Activated effector memory CD4-positive, alpha-beta T cell treated with Interleukin-2 at 50 U/mL for 16 hours (primary cell): ENCODE measurements around the gene IHH.

Experiments used
- DNase-seq: peaks from one replicate; pipeline ENCODE4 v3.0.0-alpha.2; 2020

Gene IHH

DNA sequence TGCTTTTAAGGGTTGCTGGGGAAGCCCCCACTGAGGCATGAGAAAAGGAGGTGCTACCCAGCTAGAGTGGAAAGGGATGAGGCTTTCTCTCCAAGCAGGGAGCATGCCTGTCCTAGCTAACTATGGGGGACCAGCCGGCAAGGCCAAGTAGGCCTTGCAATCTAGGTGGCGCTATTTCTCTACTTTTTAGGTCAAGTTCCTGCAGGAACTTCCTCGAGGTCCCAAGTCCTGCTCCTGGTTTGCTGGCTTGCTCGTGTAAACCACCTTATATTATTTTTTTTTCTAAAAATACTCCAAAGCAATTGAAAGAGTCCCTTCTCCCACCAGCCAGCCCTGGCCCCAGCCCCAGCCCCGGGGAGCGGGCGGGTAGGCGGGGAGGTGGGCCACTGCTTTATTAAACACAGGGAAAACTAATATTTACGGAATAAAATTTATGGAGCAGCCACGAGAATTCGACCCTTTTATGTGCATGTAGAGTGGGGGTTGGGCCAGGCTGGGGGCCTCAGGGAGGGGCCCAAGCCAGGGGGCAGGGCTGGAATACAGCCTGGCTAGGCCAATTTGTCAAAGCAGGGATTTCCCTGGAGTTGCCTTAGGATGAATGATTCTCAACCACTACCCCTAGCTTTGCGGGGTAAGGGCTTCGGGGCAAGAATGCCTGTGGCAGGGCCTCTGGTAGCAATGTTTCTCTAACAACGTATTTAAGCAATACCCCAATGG lies 12.8 kb upstream of the IHH start:
- DNase-seq, result no peak

DNA sequence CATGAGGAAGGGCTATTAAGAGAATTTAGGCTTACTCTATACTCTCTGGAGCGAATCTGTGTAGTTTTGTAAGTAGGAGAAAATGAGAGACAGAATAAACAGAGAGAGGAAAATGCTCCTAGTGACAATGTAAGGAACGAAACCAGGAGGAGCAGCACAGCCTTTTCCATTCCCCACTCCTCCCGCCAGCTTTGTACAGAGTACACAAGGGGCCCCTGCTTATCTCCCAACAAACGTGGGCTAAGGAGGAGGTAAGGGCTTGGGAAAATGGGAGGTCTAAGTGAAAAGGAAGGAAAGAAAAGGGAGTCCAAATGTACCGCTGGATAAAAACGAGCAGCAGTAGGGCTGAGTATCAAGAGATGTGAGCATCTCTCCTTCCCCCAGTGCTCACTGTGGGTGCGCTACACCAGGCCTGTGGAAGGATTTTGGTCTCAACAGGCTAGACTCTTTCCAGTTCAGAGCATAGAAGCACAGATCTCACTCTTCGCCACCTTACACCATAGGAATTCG lies 12.1 kb upstream of the IHH start:
- no peak for DNase-seq

DNA sequence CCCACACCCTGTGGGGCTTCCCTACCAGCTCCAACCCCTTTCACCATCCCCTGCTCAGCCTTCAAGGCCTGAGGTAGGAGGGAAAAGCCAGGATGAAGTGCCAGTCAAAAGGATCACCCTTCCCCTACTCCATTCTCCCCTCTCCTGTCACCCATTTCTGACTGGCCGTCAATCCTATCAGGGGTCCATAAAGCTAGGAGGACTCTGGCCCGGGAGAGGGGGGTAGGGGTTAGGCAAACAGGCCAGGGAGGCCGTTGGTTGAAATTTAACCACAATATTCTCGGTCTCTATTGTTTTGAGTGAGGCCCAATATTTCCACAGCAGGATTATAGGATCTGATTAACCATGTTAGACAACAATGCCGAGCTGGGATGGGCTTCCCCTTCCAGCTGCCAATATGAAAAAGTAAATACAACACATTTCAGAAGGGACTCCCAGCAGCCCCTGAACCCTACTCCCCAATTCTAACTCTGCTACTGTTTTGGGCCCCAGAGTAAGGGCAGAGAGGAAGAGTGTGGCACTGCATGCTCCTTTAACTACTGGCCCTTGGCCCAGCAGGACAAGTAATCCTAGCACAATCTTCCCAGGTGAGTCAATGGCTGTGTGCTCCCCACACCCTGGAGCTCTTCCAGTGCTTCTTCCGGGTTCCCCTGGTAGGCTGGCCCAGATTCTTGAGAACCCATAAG lies 10.6 kb upstream of the IHH start:
- no peak for DNase-seq

DNA sequence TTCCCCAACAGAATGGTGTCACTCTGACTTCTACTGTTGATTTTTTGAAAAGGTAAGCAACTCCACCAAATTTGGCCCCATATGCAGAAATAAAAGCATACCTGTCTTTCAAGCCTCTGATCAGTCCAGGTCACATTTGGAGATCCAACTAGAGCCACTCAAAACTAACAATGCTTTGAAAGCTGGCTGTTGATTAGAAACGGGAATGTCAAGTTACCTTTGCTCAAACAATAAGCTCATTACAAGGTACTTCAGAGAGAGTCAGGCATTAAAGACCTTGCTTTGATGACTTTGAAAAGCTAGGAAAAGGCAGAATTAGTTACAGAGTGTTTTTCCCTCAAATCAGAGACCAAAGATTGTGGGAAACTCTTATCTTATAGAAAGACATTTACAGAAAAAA lies 4.8 kb upstream of the IHH start:
- DNase-seq, result no peak

DNA sequence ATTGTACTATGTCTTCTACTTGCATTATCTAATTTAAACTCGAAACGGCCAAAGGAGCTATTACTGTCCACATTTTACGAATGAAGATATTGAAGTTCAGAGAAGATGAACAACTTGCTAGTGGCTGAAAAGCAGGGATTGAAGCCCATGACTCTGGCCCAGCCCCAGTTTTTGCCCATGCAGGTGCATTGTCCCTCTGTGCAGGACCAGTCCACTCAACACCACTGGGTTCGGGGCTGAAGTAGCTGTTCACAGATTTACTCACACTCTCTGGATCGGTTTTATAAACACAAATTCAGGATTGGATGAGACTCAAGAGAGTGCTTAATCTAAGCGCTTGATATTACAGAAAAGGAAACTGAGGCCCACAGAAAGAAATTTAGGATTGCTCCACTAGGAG lies 1.4 kb upstream of the IHH start:
- DNase-seq, result no peak

DNA sequence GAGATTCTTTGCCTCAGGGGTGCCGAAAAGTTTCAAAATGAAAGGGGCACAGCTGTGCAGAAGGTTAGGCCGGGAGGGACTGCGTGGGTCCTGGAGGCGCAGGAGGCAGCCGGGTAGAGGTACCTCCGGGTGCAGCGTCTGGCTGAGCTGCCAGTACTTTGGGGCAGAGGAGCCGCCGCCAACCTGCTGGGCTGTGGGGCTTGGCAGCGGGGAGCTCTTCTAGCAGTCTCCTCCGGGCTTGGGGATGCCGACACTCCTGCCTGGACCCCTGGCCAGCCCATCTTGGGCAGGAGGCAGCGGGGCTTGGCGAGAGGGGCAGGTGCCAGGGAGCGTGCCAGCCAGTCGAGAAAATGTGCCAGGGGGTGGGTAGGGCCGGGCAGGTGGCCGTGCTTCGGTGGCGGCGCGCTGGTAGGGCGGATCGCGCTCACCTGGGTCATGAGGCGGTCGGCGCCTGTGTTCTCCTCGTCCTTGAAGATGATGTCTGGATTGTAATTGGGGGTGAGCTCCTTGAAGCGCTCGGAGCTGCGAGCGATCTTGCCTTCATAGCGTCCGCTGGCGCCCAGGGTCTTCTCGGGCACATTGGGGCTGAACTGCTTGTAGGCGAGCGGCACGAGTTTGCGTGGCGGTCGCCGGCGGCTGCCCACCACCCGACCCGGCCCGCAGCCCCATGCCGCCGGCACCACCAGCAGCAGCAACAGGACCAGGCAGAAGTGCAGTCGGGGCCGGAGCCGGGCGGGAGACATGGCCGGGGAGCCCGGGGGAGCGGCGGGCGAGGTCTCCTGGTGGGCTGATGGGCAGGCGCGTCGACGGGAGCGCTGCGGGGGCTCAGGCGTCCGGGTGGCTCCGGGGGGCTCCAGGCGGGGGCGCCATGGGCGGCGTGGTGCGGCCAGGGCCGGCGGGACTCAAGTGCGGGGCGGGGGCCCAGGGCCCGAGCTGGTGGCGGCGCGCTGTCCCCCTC lies 717 bp downstream of the IHH start:
- no peak for DNase-seq

DNA sequence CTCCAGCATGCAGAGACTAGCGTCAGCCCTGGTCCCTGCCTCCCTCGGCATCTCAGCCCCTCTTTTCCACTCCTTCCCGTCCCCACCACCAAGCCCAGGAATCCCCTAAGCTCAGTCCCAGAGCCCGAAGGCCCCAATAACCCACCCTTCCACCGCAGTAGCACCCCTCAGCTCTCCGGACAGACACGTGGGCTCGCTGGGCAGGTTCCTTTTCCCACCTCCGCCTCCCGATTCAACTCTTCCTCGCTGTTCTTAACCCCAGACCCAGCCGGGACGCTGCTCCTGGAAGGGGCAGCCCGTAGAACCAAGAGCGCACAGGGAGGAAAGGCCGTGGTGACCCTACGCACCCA lies 1.4 kb downstream of the IHH start:
- DNase-seq, result no peak

DNA sequence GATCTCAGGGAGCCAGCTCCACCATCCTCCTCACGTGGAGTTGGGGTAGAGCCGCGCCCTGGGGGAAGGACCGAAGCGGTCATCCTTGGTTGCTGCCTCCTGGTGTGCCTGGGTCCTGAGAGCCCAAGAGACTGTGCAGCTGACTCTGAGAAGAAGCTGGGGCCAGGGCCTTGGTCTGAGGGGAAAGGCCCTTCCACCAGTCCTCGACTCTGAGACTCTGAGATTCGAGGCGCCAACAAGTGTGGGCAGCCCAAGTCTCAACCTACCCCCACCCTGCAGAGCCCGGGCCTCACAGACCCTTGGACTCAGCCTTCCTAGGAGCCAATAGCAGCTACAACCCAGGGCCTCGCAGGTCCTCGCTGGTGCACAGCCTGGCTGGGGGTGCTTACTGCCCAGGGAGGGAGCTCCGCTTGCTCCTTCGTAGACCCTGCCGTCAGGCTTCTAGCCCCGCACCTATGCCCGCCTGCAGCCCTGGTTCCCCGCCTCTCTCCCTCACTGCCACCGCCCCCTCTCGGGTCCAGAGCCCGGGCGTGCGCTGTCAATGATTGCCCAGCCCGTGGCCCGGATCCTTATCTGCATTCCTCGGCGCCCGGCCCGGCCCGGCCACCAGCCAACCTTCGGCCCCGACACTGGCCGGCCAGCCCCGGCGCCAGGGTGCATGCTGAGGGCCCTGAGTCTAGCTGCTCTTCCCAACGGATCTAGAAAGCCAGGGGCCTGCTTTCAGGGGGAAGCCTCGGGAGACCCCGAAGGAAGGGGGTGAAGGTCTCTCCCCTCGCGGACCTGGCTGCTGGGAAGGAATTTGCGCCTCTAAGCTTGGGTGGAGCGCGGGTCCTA lies 2.0 kb downstream of the IHH start:
- DNase-seq, result no peak

DNA sequence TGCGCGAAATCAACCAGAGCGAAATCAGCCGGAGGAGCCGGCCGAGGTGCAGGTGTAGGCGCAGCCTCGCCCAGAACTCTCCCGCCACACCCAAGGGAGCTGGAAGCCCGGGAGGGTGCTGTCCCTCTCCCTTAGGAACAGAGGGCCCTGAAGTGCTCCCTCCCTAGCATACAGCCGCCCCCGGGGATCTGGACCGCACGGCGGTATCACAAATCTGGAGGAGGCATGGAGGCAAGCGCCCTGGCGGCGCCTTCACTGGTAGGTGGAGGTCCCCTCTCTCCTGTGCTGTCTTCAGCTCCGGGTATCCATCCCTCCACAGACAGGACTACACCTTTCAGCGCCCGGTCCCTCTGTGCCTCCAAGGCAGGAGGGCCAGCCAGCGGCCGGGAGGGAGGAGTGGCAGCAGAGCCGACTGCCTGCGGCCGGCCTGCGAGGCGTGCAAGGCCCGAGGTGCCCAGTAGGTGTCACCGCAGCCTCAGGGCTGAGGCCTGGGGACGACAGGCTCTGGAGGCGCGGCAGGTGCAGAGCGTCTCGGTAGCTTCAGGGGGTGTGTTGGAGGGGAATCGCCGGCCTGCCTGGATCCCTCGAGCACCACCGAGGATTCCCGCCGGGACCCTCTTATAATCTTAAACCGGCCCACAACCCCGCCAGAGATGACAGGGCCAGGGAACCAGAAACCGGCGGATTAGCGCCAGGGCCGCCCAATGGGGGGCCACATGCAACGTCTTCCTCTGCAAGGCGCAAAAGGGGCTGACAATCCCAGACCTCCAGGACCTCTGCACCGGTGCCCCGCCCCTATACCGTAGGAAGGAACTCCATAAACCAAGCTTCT lies 2.8 kb downstream of the IHH start:
- peak; percentile 64 for DNase-seq

DNA sequence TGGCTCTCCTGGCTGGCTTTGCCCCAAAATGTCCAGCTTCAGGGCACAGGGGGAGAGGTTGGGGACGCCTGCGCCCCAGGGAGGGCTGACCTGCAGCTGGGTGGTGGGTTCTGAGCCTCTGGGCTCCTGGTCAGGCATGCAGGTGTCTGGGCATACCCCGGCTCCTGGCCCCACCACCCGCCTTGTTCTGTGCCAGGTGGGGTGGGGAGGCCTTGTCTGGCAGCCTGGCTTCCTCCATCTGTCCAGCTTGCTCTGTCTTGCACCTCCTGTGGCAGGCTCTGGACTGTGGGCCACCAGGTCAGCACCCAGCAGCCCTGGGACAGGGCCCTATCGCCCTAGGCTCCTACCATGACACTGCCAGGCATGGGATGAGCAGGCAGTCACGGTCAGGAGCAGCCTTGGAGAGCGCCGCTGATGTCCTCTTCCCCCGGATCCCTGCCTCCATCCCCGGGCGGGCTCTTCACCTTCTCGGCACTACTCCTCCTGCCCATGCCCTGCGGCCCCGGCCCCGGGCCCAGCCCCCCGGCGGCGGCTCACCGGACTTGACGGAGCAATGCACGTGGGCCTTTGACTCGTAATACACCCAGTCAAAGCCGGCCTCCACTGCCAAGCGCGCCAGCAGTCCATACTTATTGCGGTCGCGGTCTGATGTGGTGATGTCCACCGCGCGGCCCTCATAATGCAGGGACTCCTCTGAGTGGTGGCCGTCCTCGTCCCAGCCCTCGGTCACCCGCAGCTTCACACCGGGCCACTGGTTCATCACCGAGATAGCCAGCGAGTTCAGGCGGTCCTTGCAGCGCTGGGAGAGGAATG lies 3.6 kb downstream of the IHH start:
- no peak for DNase-seq

DNA sequence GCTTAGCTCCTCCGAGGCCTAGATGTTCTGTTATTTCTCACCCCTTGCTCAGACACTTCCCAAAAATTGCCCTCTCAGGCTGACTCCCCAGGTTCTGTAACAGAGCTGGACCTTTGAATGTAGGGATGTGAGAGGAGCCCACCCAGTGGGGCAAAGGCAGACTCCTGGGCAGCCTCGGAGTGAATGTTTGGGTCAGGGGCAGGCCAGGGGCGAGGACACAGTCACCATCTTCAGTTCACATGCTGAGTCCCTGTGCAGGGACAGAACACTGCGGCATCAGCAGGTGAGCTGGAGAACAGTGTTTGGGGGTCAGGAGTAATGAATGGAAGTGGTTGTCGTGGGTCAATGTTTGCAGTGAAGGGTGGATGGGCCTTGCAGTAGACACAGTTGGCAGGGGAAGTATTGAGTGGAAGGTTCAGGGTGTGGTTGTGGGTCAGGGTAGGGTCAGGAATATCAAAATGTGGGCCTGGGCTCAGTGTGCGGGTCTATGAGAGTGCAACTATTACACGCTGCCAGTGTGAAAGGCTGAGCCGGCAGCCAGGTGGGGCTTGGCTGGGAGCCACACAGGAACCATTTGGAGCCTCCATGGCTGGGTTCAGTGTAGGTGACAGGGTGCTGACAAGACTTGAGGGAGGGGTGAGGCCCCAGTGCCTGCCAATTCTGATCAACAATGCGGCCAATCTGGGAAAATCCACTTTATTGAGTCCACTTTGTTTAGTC lies 4.4 kb downstream of the IHH start:
- no peak for DNase-seq

DNA sequence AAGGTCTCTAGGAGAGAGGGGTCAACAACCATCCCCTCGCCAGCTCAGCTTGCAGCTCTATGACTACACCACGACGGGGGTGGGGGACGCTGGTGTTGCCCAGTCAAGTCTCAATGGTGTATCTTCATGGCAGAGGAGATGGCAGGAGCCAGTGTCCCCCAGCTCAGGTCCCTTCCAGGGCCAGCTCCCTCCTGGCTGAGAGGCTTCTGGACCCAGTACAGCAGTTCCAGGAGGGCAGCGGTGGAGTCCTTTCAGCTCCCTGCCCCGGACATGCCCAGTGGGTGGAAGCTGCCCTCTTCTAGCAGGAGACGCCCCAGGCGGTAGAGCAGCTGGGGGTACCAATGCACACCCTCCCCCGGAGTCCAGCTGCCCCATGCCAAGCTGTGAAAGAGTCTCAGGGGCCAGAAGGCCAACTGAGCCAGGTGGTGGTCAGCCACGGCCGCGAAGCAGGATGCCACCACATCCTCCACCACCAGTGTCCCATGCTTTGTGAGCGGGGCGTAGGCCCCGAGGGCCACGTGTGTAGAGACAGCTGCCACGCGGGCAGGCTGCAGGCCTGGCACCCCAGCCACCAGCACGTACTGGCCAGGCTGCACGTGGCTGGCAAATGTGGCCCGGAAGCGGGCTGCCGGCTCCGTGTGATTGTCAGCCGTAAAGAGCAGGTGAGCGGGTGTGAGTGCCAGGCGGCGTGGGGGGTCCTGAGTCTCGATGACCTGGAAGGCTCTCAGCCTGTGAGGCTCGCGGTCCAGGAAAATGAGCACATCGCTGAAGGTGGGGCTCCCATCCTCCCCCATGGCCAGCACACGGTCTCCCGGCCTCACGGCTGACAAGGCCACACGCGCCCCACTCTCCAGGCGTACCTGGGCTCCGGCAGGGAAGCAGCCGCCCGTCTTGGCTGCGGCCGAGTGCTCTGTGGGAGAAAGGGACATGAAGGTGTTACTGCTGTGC lies 5.5 kb downstream of the IHH start:
- DNase-seq, result no peak

DNA sequence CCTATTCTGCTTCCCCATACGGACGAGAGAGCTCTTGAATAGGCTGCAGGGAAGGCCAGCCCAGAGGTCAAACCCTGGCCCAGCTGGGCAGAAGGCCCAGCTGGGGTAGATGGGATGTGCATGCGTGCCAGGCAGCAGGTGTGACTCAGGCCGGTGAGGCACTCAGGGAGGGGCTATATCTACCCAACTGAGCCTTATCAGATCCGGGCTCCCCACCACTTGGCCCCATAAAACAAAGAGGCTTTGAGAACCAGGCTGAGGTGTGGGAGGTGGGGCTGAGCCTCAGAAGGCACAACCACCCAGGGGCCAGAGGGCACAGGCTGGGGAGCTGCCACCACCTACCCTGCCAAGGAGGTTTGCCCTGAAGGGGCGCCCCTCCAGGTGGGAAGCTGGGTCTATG lies 11.4 kb downstream of the IHH start:
- DNase-seq, result no peak

DNA sequence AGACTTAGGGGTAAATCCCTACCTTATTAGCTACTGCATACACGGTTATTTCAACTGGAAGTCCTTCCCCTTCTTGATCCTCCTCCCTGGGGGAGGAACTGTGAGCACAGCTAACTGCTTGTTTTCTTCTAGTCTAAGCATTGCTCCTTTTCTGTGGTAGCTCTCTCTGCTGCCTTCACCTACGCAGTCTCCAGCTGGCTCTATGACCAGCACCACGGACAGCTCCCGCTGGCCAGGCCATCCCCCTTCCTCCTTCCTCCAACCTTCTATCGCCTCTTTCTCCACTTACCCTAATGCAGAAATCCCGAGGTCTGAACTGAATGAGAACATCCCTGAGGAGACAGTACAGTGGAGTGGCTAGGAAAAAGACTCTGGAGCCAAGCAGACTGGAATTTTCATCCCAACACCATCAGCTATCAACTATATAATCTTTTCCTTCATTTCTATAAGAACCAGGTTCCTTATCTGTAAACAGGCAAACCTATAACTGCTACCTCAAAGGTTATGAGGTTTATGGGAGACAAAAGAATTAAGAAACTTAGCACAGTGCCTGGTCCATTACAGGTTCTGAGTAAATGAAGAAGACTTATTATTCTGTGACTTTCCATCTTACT lies 14.7 kb downstream of the IHH start:
- DNase-seq, result no peak

DNA sequence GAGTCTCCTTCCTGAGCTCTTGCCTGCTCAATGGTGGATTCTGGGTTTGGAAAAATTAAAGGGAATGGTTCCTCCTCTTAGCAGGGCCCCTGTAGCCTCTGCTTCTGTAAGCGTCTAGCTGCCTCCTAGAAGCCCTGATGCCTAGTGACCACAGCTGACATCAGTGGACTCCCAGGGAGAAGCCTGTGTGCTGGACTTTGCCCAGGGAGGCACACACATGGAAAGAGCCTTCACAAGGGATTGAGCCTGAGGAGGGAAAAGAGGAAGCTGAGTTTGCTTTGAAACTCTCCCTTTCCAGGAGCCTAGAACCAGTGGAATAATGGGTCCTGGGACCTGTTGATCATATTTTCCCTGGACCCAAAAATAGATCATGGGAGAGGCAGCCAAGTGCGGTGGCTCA lies 18.0 kb downstream of the IHH start:
- no peak for DNase-seq

DNA sequence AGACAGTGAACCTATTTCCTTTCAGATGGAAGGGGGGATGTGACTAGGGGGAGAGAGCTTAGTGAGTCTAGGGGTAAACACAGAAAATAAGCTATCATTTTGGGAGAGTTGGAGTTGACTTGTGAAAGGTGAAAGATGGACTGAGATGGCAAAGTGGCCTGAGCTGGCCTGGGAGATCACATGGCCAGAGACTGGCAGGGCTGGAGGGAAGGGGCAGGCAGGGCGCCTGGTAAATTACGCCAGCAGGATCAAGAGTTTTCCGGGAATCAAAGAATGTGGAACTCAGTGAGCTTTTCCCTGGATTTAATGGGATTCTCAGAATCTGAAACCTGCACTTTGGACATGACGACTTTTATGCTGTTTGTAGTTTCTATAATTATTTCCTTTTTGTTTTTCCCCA lies 18.6 kb downstream of the IHH start:
- DNase-seq, result no peak

DNA sequence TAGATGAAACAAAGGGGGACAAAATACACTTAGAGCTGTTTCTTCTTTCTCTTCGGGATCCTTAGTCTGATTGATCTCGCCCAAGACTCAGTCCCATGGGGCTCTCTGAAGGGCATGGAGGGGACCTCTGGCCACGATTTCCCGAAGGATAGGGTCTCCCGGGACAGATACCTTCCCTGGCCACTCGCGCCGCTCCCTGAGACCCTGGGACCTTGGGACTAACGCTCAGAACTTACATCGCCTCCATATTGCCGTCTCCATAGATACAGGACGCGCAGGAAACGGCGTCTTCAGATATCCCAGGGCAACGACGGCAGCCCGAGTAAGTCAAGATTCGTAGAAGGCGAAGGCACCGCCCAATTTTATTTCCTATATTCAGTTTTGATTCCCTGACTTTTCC lies 19.5 kb downstream of the IHH start, which contains the start of gene CFAP65:
Gene CFAP65 (minus strand): TSS at position 265 of the 400 bp plus-strand sequence. CDS start 2,468 bp downstream, outside the sequence.
- no peak for DNase-seq

DNA sequence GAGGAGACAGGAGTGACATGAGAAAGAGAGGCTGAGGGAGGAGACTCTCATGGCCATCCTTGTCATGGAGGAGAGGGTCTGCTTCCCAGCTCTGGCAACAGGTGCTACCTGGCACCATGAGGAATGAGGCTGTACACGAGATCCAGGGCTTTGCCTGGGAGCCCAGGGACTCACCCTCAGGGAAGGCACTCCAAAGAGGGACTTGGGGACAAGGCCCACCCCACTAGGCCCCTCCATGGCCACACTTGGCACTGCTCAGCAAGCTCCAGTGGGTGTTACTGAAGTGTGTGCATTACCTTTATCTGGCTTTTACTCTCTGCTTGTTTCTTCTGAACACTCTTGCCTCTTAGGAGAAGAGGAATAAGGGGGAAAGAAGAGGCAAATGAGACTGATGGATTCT lies 22.1 kb downstream of the IHH start:
- DNase-seq, result no peak
